GM18526 (cell line): Measurements from ENCODE around the gene MYL7.

ENCODE experiments used
- POLR2A ChIP-seq: IDR thresholded peaks from 3 replicates; pipeline ENCODE4 v1.6.1; 2011; ENCODE audit not compliant: insufficient read length; ENCODE audit errors: extremely low read depth

MYL7 gene

DNA sequence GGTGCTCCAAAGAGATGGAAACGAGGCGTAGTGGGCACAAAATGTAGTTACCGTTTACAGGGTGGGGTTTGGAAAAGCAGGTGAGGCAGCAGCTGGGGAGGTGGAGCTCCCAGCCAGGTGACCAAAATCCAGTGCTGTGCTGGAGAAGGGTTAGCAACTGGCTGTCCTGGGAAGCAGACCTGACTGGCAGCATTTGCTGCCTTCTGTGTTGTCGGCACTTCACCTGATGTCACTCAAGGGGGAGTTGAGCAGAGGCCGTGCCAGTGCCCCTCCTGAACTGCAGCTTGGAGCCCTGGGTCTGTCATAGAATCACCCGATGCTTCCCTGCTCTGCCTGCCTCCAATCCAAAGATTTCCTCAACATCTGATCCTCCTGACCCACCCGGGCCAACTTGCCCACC, 35.4 kb upstream of the MYL7 start:
- no peak for TF ChIP-seq POLR2A

DNA sequence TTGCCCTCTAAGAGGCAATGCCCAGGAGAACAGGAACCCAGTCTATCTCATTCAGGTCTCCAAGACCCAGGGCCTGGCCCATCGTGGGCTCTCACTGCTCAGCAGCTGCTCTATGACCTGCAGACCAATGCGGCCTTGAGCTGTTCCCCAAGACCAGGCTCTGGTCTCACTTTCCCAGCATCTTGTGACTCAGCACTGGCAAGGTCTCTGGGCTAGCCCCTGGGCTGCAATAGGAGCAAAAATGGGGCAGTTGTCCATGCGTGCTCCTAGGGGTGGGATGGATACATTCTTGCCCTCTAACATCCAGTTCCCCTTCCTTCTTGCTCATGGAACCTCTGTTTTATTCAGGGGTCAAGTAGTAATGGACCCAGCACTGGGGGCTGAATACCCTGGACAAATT, 34.6 kb upstream of the MYL7 start:
- no peak for TF ChIP-seq POLR2A

DNA sequence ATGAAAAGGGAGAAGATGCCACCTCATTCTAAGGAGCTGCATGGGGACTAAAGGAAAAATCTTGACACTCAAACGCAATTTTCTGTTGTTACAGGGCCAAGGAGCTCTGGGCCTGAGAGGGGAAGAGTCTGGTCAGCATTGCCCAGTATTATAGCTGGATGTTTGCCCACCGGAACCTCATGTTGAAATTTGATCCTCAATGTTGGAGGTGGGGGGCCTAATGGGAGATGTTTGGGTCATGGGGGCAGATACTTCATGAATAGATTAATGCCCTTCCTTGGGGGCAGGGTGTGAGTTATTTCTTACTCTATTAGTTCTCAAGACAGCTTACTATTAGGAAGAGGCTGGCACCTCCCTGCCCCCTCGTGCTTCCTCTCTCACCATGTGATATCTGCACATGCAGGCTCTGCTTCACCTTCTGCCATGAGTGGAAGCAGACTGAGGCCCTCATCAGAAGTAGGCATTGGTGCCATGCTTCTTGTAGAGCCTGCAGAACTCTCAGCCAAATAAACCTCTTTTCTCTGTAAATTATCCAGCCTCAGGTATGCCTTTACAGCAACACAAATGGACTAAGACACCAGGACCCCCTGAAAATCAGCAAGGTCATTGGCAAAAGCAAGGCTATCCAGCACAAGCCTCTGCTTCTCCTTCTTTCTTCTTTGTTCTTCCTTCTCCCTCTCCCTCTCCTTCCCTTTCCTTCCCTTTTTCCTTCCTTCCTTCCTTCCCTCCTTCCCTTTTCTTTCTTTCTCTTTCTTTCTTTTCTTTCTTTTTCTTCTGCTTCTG, 33.0 kb upstream of the MYL7 start:
- TF ChIP-seq POLR2A = no peak

DNA sequence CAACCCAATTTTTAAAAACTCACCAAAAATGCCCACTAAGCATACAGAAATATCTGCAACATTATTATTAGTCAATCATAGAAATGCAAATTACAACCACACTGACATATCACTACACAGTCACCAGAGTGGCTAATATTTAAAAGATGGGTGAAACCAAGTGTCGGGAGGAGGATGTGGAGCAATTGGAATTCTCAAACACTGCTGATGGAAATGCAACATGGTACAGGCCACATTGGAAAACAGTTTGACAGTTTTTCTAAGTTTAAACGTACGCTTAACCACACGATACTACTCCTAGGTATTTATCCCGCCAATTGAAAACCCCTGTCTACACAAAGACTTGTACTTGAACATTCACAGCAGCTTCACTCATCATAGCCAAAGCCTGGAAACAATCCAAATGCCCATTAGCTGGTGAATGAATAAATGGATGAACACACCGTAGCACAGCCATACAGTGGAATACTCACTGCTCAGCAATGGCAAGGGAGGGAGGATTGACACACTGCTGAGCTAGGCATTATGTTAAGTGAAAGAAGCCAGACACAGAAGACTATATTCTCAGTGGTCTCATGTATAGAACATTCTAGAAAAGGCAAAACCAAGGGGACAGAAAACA, 31.8 kb upstream of the MYL7 start:
- no peak for TF ChIP-seq POLR2A

DNA sequence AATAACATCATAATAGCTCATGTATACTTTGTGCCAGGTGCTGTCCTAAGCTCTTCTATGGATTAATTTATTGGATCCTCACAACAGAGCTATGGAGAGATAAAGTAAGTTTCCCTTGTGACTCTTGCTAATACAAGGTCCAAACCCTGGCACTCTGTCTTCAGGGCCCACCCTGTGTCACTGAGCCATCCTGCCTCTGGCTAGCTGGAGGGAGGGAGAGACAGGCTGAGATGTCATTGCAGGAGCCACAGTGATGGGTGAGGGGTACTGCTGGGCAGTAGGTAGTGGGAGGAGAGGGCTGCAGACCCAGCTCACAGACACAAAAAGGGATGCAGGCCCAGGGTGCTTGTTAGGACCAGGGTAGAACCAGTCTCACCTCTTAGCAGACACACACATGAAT, 31.2 kb upstream of the MYL7 start:
- TF ChIP-seq POLR2A = no peak

DNA sequence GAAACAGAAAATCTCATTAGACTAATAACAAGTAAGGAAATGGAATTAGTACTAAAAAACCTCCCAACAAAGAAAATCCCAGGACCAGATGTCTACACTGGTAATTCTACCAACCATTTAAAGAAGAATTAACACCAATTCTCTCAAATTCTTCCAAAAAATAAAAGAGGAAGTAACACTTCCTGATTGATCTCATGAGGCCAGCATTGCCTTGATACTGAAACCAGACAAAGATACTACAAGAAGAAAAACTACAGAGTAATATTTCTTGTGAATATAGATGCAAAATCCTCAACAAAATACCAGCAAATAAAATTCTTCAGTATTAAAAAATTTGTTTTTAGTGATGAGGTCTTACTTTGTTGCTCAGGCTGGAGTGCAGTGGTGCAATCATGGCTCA, 26.8 kb upstream of the MYL7 start:
- TF ChIP-seq POLR2A = no peak

DNA sequence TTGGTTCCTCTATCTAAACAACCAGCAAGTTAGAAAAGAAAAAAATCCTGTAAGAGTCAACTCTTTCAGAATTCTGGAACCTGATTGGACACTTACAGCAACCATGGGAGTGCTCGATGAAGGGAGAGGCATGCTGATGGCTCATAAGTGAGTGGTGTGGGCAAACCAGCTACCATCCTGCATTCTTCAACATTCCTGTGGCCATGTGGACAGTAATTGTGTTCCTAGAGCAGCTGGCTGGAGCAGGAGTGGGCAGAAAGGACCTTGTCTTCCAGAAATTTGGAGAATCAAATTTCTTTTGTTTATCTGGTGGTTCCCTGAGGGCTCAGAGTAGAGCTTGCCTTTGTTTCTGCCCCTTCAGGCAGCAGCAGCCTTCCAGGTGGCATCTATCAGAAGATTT, 22.5 kb upstream of the MYL7 start:
- TF ChIP-seq POLR2A = no peak

DNA sequence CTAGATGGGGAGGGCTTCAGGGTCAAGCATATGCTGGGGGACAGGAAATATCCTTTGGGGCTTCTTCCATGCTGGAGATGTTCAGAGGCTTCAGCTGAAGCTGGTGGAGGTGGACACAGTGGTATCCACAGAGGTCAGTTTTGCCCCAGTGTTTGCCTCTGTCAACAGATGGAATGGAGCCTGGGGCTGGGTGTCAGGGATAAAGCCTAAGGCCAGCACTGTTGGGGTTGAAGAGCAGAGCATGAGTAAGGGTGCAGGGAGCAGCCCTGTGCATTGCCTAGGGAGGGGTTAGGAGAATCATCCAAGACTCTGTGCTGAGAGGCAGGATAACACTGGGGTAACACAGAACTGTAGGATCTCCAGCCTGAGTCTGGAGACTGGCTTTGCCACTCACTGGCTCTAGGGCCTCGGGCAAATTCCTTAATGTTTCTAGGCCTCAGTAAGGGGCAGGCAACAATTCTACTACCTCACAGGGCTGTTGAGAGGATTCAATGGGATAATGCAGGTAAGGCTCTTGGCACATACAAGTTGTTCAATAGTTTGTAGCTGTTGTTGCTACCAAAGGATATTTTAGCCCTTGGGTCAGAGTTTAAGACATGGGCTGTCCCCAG, 21.8 kb upstream of the MYL7 start:
- TF ChIP-seq POLR2A = no peak

DNA sequence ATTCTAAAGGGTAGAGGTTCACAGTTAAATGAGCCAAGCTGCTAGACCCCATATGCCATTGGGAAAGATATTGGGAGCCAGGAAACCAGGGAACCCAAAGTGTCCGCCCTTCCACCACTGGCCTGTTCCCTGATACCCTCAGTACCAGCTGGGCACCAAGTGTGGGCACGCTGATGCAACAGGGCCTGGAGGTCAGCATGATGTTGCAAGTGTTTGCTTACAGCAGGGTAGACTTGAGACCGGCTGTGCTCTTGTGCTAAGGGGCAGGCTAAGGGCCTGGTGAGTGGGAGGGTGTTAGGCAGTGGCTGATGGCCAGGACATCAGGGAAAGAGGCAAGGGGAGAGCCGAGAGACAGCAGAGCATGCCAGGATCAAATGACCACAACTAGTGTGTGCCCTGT, 21.0 kb upstream of the MYL7 start:
- no peak for TF ChIP-seq POLR2A

DNA sequence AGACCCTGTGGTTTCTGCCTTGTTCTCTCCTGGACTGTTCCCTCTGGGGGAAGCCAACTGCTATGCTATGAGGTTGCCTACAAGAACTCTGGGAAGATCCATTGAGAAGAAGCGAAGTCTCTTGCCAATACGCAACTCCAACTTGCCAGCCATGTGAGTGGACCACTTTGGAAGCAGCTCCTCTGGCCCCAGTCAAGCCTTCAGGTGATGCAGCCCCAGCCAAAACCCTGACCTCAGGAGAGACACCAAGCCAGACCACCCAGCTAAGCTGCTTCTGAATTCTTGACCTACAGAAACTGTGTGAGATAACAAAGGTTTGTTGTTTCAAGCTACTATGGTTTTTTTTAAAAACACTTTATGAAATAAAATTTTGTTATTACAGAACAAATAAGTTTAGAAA, 20.2 kb upstream of the MYL7 start:
- TF ChIP-seq POLR2A = no peak

DNA sequence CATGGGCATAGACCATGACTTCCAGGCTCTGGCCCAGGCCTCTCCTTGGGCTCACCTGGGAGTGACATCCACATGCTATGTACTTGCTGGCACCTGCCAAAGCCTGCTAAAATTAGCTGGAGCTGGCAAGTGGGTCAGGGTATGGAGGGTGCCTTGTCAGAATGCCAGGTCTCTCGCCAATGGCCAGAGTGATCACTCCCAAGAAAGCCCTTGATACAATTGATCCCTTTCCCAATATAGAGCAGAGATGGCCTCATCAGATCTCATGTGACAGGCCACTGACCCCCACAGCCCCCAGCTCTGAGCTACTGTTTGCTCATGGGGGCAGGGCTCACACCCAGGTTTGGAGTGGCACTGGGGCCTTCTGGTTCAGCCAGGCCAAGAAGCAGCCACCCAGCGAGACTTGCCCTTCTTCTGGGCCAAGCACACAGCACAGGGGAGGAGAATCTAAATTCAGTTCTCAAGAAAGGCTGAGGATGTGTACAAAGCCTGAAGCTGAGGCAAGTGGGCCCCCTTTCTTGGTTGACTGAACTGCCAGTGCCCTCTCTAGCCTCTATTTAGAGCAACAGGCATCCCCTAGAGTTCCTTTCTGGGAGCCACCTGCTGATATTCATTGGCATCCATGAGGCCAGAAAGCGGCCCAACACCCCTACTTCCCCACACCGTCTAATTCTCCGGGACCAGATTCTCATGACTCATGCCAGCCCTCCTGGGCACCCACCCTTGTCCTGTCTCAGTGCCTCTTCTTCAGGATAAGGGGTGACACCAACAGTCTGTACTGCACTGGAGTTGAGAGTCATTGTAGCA, 18.9 kb upstream of the MYL7 start:
- no peak for TF ChIP-seq POLR2A

DNA sequence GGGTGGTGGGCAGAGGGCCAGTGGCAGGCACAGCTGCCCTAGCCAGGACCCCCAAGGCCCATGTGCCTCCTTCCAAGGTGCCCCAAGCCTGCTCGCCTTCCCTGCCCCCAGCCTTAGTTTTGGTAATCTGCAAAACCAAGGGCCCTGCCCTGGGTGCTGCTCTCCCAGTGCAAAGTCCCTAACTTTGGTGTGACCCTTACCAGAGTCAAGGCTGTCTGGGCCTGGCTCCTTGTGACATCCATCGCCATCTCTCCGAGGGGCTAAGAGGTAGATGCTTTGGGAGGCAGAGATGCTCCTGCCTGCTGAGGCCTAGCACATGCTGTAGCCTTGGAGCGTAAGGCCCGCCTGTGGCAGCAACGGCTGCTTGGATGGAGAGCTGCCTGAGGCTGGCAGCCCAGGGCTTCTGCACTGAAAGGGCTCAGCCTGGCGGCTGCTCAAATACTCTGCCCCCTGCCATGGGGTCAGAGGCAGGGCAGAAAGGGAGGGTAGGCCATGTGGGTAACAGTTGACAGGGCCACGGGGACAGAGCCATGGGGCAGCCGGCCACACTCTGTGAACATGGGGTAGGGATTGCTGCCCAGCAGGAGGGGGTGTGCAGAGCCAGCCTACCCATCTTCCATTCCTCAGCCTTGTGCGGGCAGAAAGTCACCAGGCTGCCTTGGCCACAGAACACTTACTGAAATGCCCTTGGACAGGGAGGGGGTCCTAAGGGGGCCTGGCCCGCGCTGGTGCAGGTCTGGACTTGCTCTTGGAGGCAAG, 17.9 kb upstream of the MYL7 start:
- no peak for TF ChIP-seq POLR2A

DNA sequence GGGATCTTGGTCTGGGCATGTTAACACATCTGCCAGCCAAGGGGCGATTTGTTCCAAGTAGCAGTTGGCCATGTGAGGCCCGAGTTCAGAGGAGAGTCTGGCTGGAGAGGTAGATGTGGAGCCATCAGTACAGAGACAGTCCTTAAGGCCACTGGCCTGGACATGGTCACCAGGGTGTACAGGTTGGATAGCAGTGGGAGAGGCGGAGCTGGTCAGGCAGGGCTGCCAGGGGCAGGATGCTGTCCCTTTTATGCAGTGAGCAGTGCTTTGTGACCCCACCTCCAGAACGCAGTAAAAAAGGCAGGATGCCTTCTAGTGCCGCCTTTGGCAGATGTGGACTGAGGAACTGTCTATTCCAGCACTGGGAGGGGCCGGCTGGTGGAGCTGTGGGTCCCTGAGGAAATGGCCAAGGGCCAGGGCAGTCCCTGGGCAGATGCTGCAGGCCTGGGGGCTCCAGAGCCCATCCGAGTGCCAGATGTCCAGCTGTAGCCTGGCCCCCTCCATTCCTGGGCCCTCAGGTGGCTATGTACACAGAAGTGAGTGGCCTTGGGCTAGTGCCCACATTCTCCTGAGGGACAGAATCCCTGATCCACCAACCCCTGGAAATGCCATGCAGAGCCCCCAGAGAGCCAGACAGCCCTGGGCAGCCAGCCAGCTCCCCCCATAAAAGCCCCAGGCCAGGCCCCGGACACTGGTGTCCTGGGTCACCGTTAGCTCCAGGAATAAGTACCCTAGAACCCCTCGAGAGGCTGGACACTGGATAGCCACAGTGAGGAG, 17.2 kb upstream of the MYL7 start:
- TF ChIP-seq POLR2A = no peak
